UCSD-AML1 (cell line): ENCODE data around the gene ABI3BP.

Experiments used
- DNase-seq: peaks from one replicate; lab custom pipeline; 2025; ENCODE audit not compliant: unreplicated experiment; lab: John Stamatoyannopoulos, UW

ABI3BP gene

GRCh38 chr3:100702082-100702979, 290.9 kb downstream of the ABI3BP start:
- DNase-seq: no peak

DNA sequence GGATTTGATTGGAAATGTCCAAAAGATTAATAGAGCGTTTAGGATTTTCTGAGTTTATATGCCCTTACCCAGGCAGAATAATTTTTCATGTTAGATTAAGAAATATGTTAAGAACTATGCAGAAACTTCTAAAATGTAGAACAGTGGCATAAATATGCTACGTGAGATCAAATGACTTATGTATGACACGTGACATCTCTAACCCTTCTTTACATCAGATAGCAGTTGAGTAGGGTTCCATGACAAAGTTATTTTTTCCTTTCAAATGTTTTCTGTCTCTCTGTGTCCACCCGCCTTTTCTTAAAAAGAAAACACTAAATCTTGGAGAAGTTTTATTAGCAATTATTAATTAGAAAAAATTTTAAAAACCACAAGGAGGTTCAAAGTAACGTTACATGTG, 292.5 kb downstream of the ABI3BP start:
- DNase-seq: no peak
